GM12872 (cell line): Measurements from ENCODE around the gene TTC3.

Source experiments
- TF ChIP-seq, protein P1 (sequence below): IDR thresholded peaks from 3 replicates; pipeline ENCODE4 v1.5.1; 2011; ENCODE audit warnings: low read depth, mild to moderate bottlenecking, low read length, moderate library complexity; ENCODE audit not compliant: insufficient read depth

Gene TTC3

DNA sequence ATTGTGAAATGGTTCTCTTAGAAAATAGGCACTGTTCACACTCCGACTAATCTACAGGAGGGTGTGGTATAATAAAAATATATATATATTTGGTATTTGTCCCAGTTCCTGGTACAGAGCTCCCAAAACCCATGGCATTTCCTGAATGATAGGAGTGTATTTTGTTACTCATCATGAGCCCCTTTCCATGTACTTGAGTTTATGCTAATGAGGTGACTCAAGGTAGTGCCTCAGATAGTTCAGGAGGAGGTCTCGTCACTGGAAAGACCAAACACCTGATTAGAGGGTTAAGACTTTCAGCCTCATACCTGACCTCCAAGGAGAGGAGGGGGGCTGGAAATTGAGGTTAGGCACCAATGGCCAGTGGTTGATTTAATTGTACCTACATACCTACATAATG lies 57.9 kb downstream of the TTC3 start:
- TF ChIP-seq, protein P1, sequence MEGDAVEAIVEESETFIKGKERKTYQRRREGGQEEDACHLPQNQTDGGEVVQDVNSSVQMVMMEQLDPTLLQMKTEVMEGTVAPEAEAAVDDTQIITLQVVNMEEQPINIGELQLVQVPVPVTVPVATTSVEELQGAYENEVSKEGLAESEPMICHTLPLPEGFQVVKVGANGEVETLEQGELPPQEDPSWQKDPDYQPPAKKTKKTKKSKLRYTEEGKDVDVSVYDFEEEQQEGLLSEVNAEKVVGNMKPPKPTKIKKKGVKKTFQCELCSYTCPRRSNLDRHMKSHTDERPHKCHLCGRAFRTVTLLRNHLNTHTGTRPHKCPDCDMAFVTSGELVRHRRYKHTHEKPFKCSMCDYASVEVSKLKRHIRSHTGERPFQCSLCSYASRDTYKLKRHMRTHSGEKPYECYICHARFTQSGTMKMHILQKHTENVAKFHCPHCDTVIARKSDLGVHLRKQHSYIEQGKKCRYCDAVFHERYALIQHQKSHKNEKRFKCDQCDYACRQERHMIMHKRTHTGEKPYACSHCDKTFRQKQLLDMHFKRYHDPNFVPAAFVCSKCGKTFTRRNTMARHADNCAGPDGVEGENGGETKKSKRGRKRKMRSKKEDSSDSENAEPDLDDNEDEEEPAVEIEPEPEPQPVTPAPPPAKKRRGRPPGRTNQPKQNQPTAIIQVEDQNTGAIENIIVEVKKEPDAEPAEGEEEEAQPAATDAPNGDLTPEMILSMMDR, result no peak

DNA sequence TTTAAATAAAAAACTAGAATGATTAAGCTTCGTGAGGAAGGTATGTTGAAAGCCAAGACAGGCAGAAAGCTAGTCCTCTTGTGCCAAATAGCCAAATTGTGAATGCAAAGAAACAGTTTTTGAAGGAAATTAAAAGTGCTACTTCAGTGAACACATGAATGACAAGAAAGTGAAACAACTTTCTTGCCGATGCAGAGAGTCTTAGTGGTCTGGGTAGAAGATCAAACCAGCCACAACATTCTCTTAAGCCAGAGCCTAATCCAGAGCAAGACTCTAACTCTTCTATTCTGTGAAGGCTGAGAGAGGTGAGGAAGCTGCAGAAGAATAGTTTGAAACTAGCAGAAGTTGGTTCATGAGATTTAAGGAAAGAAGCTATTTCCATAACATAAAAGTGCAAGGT lies 63.2 kb downstream of the TTC3 start:
- TF ChIP-seq, protein P1, result no peak

DNA sequence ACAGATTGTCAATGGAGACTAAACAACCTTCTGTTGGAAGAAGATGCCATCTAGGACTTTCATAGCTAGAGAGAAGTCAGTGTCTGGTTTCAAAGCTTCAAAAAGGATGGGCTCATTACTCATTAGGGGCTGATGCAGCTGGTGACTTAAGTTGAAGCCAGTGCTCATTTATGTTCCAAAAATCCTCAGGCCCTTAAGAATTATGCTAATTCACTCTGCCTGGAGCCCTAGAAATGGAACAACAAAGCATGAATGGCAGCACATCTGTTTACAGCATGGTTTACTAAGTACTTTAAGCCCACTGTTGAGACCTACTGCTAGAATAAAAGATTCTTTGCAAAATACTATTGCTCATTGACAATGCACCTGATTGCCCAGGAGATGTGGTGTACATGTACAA lies 63.7 kb downstream of the TTC3 start:
- TF ChIP-seq, protein P1, result no peak

DNA sequence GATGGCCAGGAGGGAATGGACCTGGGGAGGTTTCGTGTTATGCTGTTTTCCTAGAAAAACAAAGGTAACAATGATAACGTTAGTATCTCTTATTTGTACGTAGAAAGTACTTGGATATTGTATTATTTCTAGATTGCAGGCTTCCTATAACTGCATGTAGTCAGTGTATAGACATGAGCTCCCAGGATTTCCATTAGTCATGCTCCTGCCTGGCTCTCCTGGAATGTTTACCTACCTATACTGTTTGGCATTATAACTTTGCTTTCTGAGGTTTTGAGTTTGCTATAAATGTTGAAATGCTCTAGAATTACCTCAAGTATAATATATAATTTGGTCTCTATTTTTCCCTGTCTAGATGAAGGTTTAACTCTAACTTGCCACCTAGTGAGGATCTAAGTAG lies 66.1 kb downstream of the TTC3 start:
- TF ChIP-seq, protein P1, result no peak

DNA sequence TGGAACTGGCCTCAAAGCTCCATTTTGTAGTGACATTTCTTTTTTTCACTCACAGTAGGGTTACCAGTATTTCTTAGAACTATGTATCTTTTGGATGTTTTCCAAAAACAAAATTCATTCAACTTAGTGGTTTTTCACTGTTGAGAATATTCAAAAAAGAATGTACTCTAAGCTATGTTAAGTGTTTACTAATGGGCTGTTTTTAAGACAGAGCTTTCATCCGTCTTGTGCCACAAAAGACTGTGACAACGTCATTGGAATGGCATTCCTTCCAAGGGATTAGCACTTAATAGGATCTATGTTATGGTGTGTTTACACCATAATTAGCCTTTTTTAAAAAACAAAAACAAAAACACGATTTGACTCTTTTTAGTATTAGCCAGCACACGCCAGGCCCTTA lies 66.8 kb downstream of the TTC3 start:
- TF ChIP-seq, protein P1, result no peak

DNA sequence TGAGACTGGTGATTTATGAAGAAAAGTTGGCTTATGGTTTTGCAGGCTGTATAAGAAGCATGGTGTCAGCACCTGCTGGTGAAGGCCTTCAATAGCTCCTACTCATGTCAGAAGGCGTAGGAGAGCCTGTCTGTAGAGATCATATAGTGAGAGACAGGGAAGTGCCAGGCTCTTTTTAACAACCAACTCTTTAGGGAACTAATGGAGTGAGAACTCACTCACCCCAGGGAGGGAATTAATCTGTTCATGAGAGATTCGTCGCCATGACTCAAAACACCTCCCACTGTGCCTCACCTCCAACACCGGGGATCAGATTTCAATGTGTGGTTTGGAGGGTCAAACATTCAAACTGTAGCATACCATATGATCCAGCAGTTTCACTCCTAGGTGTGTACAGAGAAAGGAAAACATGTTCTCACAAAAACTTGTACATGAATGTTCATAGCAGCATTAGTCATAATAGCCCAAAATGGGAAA lies 72.6 kb downstream of the TTC3 start:
- TF ChIP-seq, protein P1, result no peak

DNA sequence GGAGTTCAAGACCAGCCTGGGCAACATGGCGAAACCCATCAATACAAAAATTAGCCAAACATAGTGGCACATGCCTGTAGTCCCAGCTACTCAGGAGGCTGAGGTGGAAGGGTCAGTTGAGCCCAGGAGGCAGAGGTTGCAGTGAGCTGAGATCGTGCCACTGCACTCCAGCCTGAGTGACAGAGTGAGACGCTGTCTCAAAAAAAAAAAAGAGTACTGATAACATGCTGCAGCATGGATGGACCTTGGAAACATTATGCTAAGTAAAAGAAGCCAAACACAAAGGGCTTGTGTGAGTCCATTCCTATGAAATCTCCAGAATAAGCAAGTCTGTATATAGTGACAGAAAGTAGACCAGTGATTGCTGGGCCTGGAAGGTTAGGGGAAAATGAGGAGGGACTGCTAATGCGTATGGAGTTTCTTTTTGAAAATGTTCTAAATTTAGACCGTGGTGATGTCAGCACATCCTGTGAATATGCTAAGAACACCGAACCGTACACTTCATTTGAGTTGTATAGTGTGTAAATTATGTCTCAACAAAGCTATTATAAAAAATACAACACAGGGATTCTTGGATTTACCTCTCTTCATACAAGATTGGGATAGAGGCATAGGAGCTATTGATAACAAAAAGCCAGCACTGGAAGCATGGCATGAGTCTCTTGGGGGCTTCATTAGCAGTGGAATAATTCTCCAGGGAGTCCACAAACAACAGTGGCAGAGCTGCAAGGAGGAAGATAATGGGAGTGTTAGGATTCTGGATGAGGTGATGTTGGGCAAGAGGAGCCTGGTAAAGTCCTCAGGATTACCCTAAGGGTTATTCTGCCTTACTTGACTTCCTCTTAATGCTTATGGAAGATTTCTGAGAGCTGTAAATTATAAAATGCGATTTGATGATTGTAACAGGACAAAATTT lies 73.5 kb downstream of the TTC3 start:
- TF ChIP-seq, protein P1, result no peak
